Neutrophil (primary cell): ENCODE data around the gene TTC7B.

Experiments used
- H3K27ac ChIP-seq: fragments of 200-600 bp; sonication (generic); 2 replicates; pipeline ENCODE4 v1.5.1; 2016; ENCODE audit warnings: mild to moderate bottlenecking, moderate library complexity
- H3K27me3 ChIP-seq: fragments of 200-600 bp; sonication (generic); 2 replicates; pipeline ENCODE4 v1.6.0; 2016; ENCODE audit warnings: mild to moderate bottlenecking
- H3K36me3 ChIP-seq: fragments of 200-600 bp; sonication (generic); 2 replicates; pipeline ENCODE4 v1.5.1; 2017
- H3K4me1 ChIP-seq, 2 experiments: fragments of 200-600 bp in 1 of 2; sonication (generic) in 1 of 2; 1 replicate in 1 of 2; 2 replicates in 1 of 2; pipeline versions ENCODE4 v1.5.1 to v1.6.1; 2013 to 2016; ENCODE audit warnings: low read depth in 1 of 2, low read length in 1 of 2, mild to moderate bottlenecking in 1 of 2, moderate library complexity in 1 of 2; ENCODE audit not compliant: control insufficient read depth in 1 of 2, insufficient read depth in 1 of 2
- H3K4me3 ChIP-seq, 2 experiments: fragments of 200-600 bp in 1 of 2; sonication (generic) in 1 of 2; 1 replicate in 1 of 2; 2 replicates in 1 of 2; pipeline ENCODE4 v1.5.1; 2013 to 2016; ENCODE audit warnings: low read depth in 1 of 2, low read length in 1 of 2, mild to moderate bottlenecking in 1 of 2, moderate library complexity in 1 of 2
- H3K9me3 ChIP-seq: fragments of 200-600 bp; sonication (generic); 2 replicates; pipeline ENCODE4 v1.5.1; 2016
- TF ChIP-seq, protein P1 (sequence below): fragments of 200-600 bp; sonication (generic); IDR thresholded peaks from 2 replicates; pipeline ENCODE4 v1.5.1; 2016; ENCODE audit warnings: antibody characterized with exemption

Gene TTC7B

DNA sequence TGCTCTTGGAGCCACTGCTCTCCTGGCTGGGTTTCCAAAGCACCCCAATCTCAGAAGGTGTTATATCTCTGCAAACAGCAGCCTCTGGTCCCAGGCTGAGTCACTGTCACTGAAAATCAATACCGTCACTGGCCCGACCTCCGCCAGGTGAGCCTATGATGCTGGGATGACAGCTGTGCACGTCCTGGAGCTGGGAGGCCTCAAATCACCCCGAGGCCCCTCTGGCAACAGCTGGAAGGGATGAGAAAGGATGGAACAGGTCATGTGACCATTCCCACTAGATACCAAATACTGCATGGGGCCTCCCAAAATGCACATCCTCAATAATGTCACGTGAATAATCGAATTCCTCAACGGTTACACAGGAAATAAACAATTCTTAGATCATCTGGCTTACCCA is 190.8 kb downstream of the TTC7B start:
- Histone ChIP-seq H3K36me3 (peaks cover 26% of the 10 kb centered on the region), H3K4me1 (peaks cover 23 to 24% of the 10 kb centered on the region in 2 experiments)

DNA sequence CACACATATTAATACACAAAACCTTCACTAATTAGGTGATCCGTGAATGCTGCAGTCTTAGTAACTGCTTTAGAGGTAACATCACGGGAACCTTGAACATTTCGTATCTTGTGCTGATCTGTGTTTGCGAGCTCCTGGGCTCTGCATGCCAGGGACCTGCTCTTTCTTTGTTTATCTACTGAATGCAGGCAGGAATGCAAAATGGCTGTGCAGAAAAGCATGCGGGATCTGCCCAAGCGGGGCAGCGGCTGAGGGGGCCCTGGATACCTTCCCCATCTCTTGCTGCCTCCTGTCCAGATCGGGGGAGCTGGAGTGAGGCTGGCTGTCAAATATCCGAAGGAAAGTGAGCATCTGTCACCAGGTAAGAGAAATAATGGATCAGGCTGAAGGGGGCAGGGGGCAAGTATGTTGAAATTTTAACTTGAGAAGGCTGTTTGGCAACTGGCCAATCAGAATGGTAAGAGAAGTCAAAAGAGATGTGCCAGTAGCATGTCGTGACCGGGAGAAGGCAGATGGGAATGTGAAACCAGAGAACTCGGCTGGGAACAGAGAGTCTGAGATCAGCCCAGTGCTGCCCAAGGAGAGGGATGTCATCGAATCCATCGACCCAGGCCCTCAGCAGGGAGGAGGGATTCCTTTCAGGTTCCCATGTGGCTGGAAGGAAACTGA is 191.4 kb downstream of the TTC7B start:
- H3K4me1 ChIP-seq, result peaks cover 17 to 18% of the 10 kb centered on the region in 2 experiments
- TF ChIP-seq, protein P1, sequence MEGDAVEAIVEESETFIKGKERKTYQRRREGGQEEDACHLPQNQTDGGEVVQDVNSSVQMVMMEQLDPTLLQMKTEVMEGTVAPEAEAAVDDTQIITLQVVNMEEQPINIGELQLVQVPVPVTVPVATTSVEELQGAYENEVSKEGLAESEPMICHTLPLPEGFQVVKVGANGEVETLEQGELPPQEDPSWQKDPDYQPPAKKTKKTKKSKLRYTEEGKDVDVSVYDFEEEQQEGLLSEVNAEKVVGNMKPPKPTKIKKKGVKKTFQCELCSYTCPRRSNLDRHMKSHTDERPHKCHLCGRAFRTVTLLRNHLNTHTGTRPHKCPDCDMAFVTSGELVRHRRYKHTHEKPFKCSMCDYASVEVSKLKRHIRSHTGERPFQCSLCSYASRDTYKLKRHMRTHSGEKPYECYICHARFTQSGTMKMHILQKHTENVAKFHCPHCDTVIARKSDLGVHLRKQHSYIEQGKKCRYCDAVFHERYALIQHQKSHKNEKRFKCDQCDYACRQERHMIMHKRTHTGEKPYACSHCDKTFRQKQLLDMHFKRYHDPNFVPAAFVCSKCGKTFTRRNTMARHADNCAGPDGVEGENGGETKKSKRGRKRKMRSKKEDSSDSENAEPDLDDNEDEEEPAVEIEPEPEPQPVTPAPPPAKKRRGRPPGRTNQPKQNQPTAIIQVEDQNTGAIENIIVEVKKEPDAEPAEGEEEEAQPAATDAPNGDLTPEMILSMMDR, result no peak

More for the DNA sequence above, 190.8 kb downstream of the TTC7B start:
- Histone ChIP-seq H3K9me3 (no peaks in the 10 kb centered on the region), H3K27me3 (no peaks in the 10 kb centered on the region), H3K4me3 (no peak overlapping the region), H3K27ac (no peak overlapping the region)
- TF ChIP-seq, protein P1, result no peak

DNA sequence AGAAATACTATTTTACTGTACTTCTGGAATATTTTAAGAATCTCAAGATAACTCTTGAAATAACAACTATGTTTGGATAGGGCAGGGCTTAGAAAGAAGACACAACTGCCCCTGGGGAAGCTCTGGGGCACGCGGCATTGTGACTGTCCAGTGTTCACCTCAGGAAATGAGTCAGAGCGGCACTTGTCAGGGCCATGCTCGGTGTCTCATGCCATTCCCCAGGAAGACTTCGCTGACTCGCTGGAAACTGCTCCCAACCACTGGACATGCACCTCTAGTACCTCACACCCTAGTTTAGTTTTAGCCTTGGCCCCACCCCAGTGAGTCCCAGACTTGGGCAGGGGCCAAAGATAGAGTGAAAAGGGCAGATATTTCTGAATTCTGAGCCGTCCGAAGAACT is 192.0 kb downstream of the TTC7B start:
- Histone ChIP-seq H3K27ac (no peak overlapping the region), H3K9me3 (no peaks in the 10 kb centered on the region), H3K27me3 (no peaks in the 10 kb centered on the region), H3K4me1 (peaks cover 11 to 12% of the 10 kb centered on the region in 2 experiments), H3K4me3 (no peak overlapping the region), H3K36me3 (peaks cover 37% of the 10 kb centered on the region)
- TF ChIP-seq, protein P1, result no peak

More for the DNA sequence above, 191.4 kb downstream of the TTC7B start:
- H3K27ac ChIP-seq, result no peak overlapping the region
- no peaks in the 10 kb centered on the region for H3K27me3 ChIP-seq
- no peaks in the 10 kb centered on the region for H3K9me3 ChIP-seq
- H3K36me3 ChIP-seq, result peaks cover 32% of the 10 kb centered on the region
- H3K4me3 ChIP-seq, result no peak overlapping the region

DNA sequence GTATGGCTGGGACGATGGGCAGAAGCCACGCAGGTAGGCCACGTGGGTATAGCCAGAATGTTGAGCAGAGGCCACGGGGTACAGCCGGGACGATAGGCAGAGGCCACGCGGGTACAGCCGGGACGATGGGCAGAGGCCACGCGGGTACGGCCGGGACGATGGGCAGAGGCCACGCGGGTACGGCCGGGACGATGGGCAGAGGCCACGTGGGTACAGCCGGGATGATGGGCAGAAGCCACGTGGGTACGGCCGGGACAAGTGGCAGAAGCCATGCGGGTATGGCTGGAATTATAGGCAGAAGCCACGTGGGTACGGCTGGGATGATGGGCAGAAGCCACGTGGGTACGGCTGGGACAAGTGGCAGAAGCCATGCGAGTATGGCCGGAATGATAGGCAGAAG is 195.0 kb downstream of the TTC7B start:
- no peak overlapping the region for H3K4me3 ChIP-seq
- H3K27ac ChIP-seq, result no peak overlapping the region
- H3K9me3 ChIP-seq, result no peaks in the 10 kb centered on the region
- no peaks in the 10 kb centered on the region for H3K4me1 ChIP-seq
- H3K27me3 ChIP-seq, result no peaks in the 10 kb centered on the region
- TF ChIP-seq, protein P1, result no peak
- peaks cover 47% of the 10 kb centered on the region for H3K36me3 ChIP-seq

DNA sequence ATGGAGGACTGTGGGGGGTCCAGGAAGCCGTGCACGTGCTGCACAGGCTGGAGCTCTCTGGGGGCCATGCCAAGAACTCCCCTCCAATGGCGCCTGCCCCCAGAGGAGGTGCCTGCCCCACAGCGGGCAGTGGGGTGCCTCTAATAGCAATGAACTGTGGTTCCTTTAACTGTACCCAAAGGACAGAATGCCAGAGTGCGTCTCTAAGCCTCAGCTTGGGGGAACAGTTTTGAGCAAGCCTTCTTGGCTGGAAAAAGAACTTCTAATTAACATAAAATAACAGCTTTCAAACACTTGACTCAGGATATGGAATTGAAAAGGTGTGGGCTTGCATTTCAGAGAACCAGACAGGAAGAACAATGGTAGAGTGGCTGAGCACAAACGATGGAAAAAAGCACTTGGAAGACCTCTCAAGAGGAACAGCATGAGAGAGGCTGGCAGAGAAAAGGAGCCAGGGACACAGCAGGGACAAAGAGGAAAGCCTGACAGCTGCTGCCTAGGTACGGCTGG is 195.6 kb downstream of the TTC7B start:
- Histone ChIP-seq H3K9me3 (no peaks in the 10 kb centered on the region), H3K27ac (no peak overlapping the region), H3K4me3 (no peak overlapping the region), H3K27me3 (no peaks in the 10 kb centered on the region), H3K4me1 (no peaks in the 10 kb centered on the region), H3K36me3 (peaks cover 47% of the 10 kb centered on the region)
- TF ChIP-seq, protein P1, result no peak
